GM12891 (cell line): Measurements from ENCODE around the gene LRRC4.

Source experiments
- DNase-seq: peaks from one replicate; pipeline ENCODE4 v3.0.0; 2011; ENCODE audit warnings: low spot score; ENCODE audit not compliant: insufficient read length
- FAIRE-seq: peaks from 2 replicates; lab custom pipeline; 2011; peaks lifted over from hg19 to GRCh38; lab: Jason Lieb, UNC
- PAX5 ChIP-seq: IDR thresholded peaks from 2 replicates; pipeline ENCODE4 v1.6.1; 2011; ENCODE audit warnings: low read length, moderate library complexity, mild to moderate bottlenecking; ENCODE audit not compliant: insufficient read depth, severe bottlenecking
- POLR2A ChIP-seq: IDR thresholded peaks from 2 replicates; pipeline ENCODE4 v1.6.1; 2011; ENCODE audit warnings: low read depth, low read length, control low read depth
- POLR2AphosphoS5 ChIP-seq: IDR thresholded peaks from 2 replicates; pipeline ENCODE4 v1.6.1; 2011; ENCODE audit warnings: low read depth, low read length, control low read depth
- POU2F2 ChIP-seq: IDR thresholded peaks from 2 replicates; pipeline ENCODE4 v1.6.1; 2011; ENCODE audit warnings: low read depth, mild to moderate bottlenecking, control low read depth, low read length, moderate library complexity
- SPI1 ChIP-seq: IDR thresholded peaks from 2 replicates; pipeline ENCODE4 v1.6.1; 2011; ENCODE audit warnings: low read depth, low read length, control low read depth
- TAF1 ChIP-seq: IDR thresholded peaks from 2 replicates; pipeline ENCODE4 v1.6.1; 2011; ENCODE audit warnings: low read depth, low read length, control low read depth

Gene LRRC4

DNA sequence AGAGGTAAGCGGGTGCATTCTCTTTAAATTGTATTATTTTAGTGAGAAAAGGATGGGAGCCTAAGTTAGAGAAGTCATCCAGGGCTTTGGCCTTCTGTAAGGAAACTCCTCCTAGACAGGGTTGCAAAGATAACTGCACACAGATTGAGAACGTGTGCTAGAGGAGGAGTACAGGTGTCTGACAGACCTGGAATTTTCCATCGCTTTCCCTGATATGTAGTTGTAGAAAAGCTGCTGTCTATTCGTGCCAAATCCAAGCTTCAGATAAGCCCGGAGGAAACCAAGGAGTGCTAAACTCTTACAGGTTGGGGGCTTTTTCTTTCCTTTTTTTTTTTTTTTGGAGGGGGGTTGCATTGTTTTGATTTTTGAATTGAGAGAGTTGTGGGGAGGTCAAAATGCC lies 23.1 kb downstream of the LRRC4 start:
- FAIRE-seq: no peak
- TF ChIP-seq POU2F2: no peak
- TF ChIP-seq PAX5: no peak
- no peak for TF ChIP-seq TAF1
- TF ChIP-seq SPI1: no peak
- no peak for TF ChIP-seq POLR2A
- TF ChIP-seq POLR2AphosphoS5: no peak
- DNase-seq: no peak

DNA sequence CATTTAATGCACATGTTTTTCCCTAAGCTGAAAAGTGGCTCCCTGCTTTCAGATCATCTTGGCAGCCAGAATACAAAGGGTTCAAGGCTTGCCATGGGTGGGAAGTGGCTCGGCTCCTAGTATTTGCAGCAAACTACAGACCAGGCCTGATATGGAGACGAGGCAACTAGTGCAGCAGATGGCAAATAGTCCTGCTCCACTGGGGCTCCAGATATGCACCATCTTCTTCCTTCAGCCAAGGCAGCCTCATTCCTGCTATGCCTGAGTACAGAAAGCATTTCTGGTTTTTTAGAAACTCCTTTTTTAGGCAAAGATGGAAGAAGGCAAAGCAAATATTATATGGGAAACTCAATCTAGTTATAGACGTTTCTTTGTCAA lies 23.9 kb downstream of the LRRC4 start:
- FAIRE-seq (no peak), DNase-seq (no peak)
- TF ChIP-seq TAF1 (no peak), POLR2AphosphoS5 (no peak), POU2F2 (no peak), PAX5 (no peak), POLR2A (no peak), SPI1 (no peak)

DNA sequence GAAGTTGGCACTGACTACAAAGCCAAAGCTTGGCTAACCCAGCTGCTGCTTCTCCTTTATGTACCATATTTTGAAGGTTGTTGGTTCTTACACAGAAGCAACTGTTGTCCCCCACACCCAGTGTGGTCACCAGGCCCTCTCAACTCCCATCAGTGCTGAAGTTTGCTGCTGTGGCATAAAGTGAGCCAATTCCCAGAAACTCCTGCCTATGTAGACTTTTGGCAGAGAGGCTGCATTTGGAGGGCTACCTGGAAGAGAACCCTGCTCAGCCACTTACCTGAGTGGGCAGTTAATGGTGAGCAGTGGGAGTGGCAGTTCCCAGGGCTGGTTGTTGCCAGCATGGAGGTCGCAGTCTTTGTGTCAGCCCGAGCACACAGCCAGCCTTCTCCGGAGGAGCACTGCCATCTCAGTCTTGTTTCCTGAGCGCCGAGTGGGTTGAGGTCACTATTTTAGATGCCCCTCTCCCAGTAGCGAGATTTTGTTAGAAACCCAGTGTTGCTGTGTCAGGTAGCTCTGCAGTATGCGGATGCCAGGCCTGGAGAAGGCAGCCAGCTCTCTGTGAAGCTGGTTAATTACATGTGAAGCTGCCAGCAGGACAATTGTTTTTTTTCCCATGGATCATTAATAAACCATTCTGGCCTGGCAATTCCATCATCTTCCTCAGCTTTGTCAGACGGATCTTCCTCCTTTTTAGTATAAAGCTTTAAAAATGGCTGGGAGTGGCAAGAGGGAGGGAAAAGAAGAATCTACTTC lies 24.5 kb downstream of the LRRC4 start:
- TF ChIP-seq SPI1: no peak
- TF ChIP-seq POLR2AphosphoS5: no peak
- no peak for TF ChIP-seq POLR2A
- TF ChIP-seq POU2F2: no peak
- TF ChIP-seq TAF1: no peak
- no peak for TF ChIP-seq PAX5
- no peak for FAIRE-seq

DNA sequence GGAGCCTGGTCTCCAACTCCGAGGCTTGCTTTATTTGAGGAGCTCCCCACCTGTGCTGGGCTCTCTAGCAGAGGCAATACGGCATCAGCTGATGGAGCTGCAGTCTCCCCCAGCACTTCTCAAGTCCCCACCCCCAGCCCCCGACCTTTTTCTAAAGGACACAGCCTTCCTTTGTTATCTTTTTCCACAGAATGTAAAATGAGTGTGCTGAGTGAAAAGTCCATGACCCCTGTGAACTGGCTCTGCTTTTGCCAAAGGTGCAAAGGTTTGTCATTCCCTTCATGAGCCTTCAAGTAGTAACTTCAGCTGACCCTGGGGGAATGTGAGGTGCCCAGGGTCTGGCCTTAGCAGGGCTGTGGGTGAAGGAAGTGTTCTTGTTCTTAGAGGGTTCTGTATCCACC lies 25.5 kb downstream of the LRRC4 start:
- FAIRE-seq (no peak), DNase-seq (no peak)
- TF ChIP-seq POLR2A (no peak), POU2F2 (no peak), SPI1 (no peak), POLR2AphosphoS5 (no peak), TAF1 (no peak), PAX5 (no peak)

More for the DNA sequence above, 24.5 kb downstream of the LRRC4 start:
- no peak for DNase-seq

DNA sequence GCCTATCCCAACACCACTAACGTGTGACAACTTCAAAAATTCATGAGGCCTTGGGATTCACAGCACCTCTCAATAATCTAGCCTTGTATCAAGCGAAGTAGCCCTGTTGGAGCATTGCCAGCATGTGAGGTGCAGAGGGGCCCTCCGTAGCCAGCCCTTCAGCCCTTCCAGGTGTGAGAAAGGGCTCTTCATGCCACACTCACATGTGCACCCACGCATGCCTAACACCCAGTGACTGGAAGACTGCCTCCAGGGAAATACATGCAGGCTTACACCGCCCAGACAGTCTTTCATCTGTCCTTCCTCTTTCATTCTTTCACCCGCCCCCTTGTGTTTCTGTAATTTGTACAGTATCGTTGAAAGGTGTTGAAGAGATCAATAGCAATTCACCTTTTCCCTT lies 26.1 kb downstream of the LRRC4 start:
- DNase-seq (no peak), FAIRE-seq (no peak)
- TF ChIP-seq TAF1 (no peak), POLR2AphosphoS5 (no peak), PAX5 (no peak), POLR2A (no peak), SPI1 (no peak), POU2F2 (no peak)

DNA sequence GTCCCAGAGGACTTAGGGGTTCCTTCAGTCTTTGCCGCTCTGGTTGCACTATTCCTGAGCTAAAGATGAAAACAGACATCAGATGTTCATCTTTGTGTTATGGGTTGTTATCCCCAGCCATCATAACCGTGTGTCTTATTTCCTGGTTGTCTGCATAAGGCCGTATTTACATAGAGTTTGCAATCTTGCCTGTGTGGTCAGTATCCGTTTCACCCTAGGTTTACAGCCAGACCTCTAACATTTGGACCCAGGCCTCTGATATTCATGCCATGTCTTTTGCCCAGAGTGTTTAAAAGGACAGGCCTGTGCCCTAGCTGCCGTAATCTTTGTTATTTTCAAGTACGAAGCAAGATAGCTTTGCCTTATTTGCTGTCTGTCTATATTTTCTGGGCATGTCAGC lies 26.6 kb downstream of the LRRC4 start:
- DNase-seq (no peak), FAIRE-seq (no peak)
- TF ChIP-seq POLR2AphosphoS5 (no peak), TAF1 (no peak), POU2F2 (no peak), POLR2A (no peak), SPI1 (no peak), PAX5 (no peak)

DNA sequence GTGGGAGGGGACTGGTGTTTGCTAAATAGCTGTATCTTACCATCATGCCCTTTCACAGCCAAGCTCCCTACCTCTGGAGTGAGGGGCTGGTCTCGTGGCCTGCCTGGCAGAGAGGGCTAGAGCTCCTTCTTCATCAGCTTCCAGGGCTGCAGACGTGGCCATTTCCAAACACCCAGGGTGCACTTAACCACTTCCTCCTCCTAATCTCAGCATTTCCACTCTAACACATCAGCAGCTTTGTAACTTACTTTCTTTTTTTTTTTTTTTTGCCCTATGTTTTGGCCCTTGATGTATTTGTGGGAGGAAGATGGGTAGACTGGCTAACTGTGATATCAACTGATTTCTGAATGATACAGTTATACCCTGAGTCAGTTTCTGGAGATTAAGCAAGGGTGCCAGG lies 27.4 kb downstream of the LRRC4 start:
- DNase-seq (no peak), FAIRE-seq (no peak)
- TF ChIP-seq SPI1 (no peak), POLR2A (no peak), TAF1 (no peak), POLR2AphosphoS5 (no peak), PAX5 (no peak), POU2F2 (no peak)

DNA sequence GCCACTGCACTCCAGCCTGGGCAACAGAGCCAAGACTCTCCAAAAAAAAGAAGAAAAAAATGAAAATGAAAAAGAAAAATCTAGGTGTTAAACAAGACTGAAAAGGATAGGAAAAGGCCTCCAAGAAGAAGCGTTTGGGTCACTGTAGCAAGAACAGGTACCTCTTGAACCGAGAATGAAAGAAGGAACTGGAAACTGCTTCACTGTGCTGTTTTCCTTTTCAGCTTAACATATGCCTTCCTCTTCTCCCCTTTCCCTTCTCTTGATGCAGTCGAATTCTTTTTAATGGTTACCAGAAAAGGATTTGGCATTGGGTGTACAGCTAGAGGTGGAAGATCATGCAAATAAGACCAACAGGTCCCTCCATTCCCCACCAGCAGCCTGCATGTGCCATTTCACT lies 28.1 kb downstream of the LRRC4 start:
- no peak for DNase-seq
- no peak for FAIRE-seq
- TF ChIP-seq PAX5 (no peak), SPI1 (peak; percentile 93), POLR2A (no peak), POU2F2 (no peak), POLR2AphosphoS5 (no peak), TAF1 (no peak)

DNA sequence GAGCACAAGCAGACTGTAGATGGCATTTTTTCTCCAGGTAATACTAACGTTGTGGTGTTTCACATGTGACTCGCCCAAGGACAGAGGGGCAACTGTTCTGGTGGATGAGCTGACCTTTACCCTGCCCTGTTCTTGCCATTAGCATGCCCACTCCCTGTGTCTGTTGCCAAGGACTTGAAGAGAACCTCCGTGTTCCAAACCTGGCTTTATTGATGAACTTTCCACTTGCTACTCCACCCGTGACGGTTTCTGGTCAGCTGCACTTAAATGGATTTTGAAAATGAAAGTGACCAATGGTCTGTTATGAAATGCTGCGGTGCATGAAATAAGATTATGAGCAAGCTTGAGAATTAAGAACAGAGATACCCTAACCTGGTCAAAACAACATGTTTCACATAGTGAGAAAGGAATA lies 30.4 kb downstream of the LRRC4 start:
- no peak for FAIRE-seq
- TF ChIP-seq POLR2A (no peak), POLR2AphosphoS5 (no peak), PAX5 (peak; percentile 94), POU2F2 (no peak), TAF1 (no peak)
- no peak for DNase-seq

DNA sequence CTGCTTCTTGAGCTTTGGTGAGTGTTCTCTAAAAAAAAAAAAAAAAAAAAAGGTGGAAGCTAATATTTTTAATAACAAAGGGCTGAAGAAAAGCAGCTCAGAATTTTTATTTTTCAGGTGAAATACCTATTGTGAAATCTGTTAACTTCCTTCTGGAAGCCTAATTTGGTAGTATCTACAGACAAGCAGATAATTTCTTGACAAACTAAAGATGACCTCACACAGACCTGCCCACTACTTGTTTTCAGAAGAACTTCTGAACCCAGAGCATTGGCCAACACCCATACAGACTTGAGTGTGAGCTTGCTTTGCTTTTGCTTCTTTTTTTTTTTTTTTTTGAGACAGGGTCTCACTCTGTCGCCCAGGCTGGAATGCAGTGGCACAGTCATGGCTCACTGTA lies 31.2 kb downstream of the LRRC4 start:
- FAIRE-seq: no peak

More for the DNA sequence above, 31.2 kb downstream of the LRRC4 start:
- TF ChIP-seq POLR2AphosphoS5 (no peak), SPI1 (no peak), PAX5 (no peak), POLR2A (no peak), TAF1 (no peak), POU2F2 (no peak)
- no peak for DNase-seq
